B cell (primary cell): Measurements from ENCODE around the gene ADAMTS2. TPM values are rescaled to one million over a fixed set of nuclear protein-coding genes. Genes with fewer than 3 reads are reported as not detected.

ENCODE experiments used
- ATAC-seq: fragments of 200-7000 bp; cut with Tn5 transposase; one replicate; pipeline ENCODE4 v1.10.0; 2021; ENCODE audit warnings: low read depth, mild to moderate bottlenecking, moderate number of reproducible peaks, moderate library complexity
- CTCF ChIA-PET: fragments of 350-600 bp; sonication (Branson Sonifier 250); formaldehyde crosslinking; loops from one replicate; lab custom pipeline; 2021; ENCODE audit warnings: antibody characterized with exemption, inconsistent platforms; lab: Charles Lee
- POLR2A ChIA-PET: fragments of 350-600 bp; sonication (Branson Sonifier 250); formaldehyde crosslinking; loops from one replicate; lab custom pipeline; 2021; ENCODE audit warnings: antibody characterized with exemption; lab: Charles Lee
- DNase-seq: peaks from one replicate; pipeline ENCODE4 v3.0.0; 2013
- H2AFZ ChIP-seq: 2 replicates; pipeline ENCODE4 v1.6.1; 2012; ENCODE audit warnings: mild to moderate bottlenecking, low read depth, low read length; ENCODE audit not compliant: insufficient read depth, poor library complexity, severe bottlenecking
- H3K27ac ChIP-seq, 2 donors: 1 replicate in 1 of 2; 2 replicates in 1 of 2; pipeline ENCODE4 v1.5.1; 2012 to 2013; ENCODE audit warnings: low read length in 2 of 2, mild to moderate bottlenecking in 2 of 2, moderate library complexity in 1 of 2
- H3K27me3 ChIP-seq, 4 experiments: fragments of 200-600 bp in 1 of 4; sonication (generic) in 1 of 4; replicated peaks in 1 of 4; 1 replicate in 2 of 4; 2 replicates in 2 of 4; pipeline versions ENCODE4 v1.6.1 to v1.7.0; 2013 to 2016; ENCODE audit warnings: low read length in 3 of 4, mild to moderate bottlenecking in 2 of 4, mixed read lengths in 1 of 4, moderate library complexity in 1 of 4; ENCODE audit not compliant: insufficient read depth in 4 of 4, control insufficient read depth in 3 of 4; ENCODE audit errors: control extremely low read depth in 1 of 4
- H3K36me3 ChIP-seq, 2 experiments: replicated peaks in 1 of 2; 1 replicate in 1 of 2; 2 replicates in 1 of 2; pipeline versions ENCODE4 v1.6.1 to v1.7.1; 2013; ENCODE audit warnings: low read length in 1 of 2; ENCODE audit not compliant: insufficient read depth in 2 of 2, control insufficient read depth in 1 of 2; ENCODE audit errors: control extremely low read depth in 1 of 2, extremely low read depth in 1 of 2
- H3K4me1 ChIP-seq, 2 donors: fragments of 200-600 bp in 1 of 2; sonication (generic) in 1 of 2; 1 replicate in 1 of 2; 2 replicates in 1 of 2; pipeline versions ENCODE4 v1.5.1 to v1.6.1; 2013 to 2017; ENCODE audit warnings: low read length in 2 of 2; ENCODE audit not compliant: control insufficient read depth in 2 of 2, insufficient read depth in 2 of 2
- H3K4me2 ChIP-seq: replicated peaks from 2 replicates; pipeline ENCODE3; 2012; ENCODE audit warnings: mild to moderate bottlenecking, low read depth, low read length; ENCODE audit not compliant: poor library complexity, severe bottlenecking
- H3K4me3 ChIP-seq, 5 experiments: fragments of 200-600 bp in 1 of 5; sonication (generic) in 1 of 5; 1 replicate in 3 of 5; 2 replicates in 2 of 5; pipeline versions ENCODE4 v1.5.1 to v1.7.0; 2011 to 2016; ENCODE audit warnings: low read length in 4 of 5, mild to moderate bottlenecking in 4 of 5, low read depth in 2 of 5, control low read depth in 1 of 5, moderate library complexity in 1 of 5; ENCODE audit not compliant: insufficient read depth in 1 of 5; ENCODE audit errors: control extremely low read depth in 1 of 5, extremely low read depth in 1 of 5
- H3K79me2 ChIP-seq: fragments of 200-600 bp; sonication (generic); one replicate; pipeline ENCODE4 v1.6.0; 2016; ENCODE audit warnings: low read length; ENCODE audit not compliant: control insufficient read depth, insufficient read depth
- H3K9ac ChIP-seq: fragments of 200-600 bp; sonication (generic); 2 replicates; pipeline ENCODE4 v1.6.1; 2017; ENCODE audit warnings: mild to moderate bottlenecking, low read length, moderate library complexity
- H3K9me3 ChIP-seq, 3 donors: one replicate each; pipeline versions ENCODE4 v1.6.1 to v1.7.1; 2013; ENCODE audit warnings: low read length in 2 of 3; ENCODE audit not compliant: control insufficient read depth in 2 of 3, insufficient read depth in 1 of 3; ENCODE audit errors: control extremely low read depth in 1 of 3
- H4K20me1 ChIP-seq: 2 replicates; pipeline ENCODE4 v1.6.0; 2012; ENCODE audit warnings: mild to moderate bottlenecking, low read length; ENCODE audit not compliant: insufficient read depth, control insufficient read depth, poor library complexity, severe bottlenecking
- H3K27ac Mint-ChIP-seq: one replicate; pipeline ENCODE4 v1.8.0; 2021; ENCODE audit warnings: mixed read lengths
- H3K27me3 Mint-ChIP-seq: one replicate; pipeline ENCODE4 v1.8.0; 2021; ENCODE audit warnings: mixed read lengths
- H3K4me1 Mint-ChIP-seq: one replicate; pipeline ENCODE4 v1.8.0; 2021; ENCODE audit warnings: mixed read lengths
- H3K4me3 Mint-ChIP-seq: one replicate; pipeline ENCODE4 v1.8.0; 2021; ENCODE audit warnings: mixed read lengths
- H3K9me3 Mint-ChIP-seq: one replicate; pipeline ENCODE4 v1.8.0; 2022; ENCODE audit warnings: mixed read lengths; ENCODE audit not compliant: insufficient read depth
- EZH2 ChIP-seq: IDR thresholded peaks from 2 replicates; pipeline ENCODE4 v1.6.1; 2012; ENCODE audit warnings: borderline replicate concordance, low read depth, mild to moderate bottlenecking, moderate library complexity, low read length; ENCODE audit not compliant: insufficient read depth, poor library complexity, severe bottlenecking
- WGBS: methylation state at CpG from one replicate; pipeline ENCODE4 v1.1.5; 2013; ENCODE audit warnings: missing lambda C conversion rate; ENCODE audit not compliant: insufficient coverage; 5-methylcytosine and 5-hydroxymethylcytosine counted together
- intact Hi-C: fragments of 100-400 bp; cut with micrococcal nuclease; formaldehyde crosslinking; loops from one replicate; pipeline ENCODE4 v1.10.0; 2022
- polyA plus RNA-seq: library from polyadenylated mRNA; depleted of rRNA; stranded (reverse); fragments of >200 nt; gene quantifications from 2 replicates; pipeline ENCODE4 v1.2.3, GENCODE V29; 2012
- total RNA-seq, 2 donors: library from RNA; stranded (reverse); fragments of 120-200 nt in 1 of 2; gene quantifications; 1 replicate in 1 of 2; 2 replicates in 1 of 2; pipeline versions ENCODE4 v1.2.3 to v1.2.4, GENCODE V29; 2013 to 2022
- TF ChIP-seq, protein P1 (sequence below): fragments of 200-600 bp; IDR thresholded peaks from one replicate; pipeline ENCODE4 v1.8.0; 2022; ENCODE audit warnings: antibody characterized with exemption, mild to moderate bottlenecking

The ADAMTS2 gene
- total and polyA plus RNA-seq, 2 donors (not counting 1 experiment from before 2014, with no cell fraction given) = not detected

DNA sequence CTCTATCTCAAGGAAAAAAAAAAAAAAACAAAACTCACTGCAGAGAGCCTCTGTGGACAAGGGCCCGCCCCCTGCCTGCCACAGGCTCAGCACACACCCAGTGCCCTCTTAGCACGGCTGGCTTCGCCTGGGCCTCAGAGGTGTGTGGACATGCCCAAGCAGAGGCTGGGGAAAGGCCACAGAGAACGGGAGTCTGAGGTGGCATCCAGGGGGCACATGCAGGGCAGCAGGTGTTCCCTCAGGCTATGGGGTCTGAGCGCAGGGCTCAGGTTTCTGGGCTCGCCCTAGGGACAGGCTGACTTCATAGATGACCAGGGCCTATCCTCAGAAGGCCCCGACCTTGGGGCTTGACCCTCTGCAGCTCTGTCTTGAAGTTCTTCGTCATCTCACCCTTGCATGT, 146.4 kb downstream of the ADAMTS2 start:
- ATAC-seq = no peak
- H3K9me3 ChIP-seq = no peaks in the 10 kb centered on the region
- ChIA-PET POLR2A (no interaction called here), CTCF (no interaction called here)
- H3K79me2 ChIP-seq = no peaks in the 10 kb centered on the region
- no peaks in the 10 kb centered on the region for H3K27me3 ChIP-seq
- no peak overlapping the region for H3K4me3 ChIP-seq
- Mint-ChIP-seq H3K27me3 (no peaks in the 10 kb centered on the region), H3K27ac (no peak overlapping the region), H3K4me1 (no peaks in the 10 kb centered on the region), H3K4me3 (no peak overlapping the region), H3K9me3 (no peaks in the 10 kb centered on the region)
- H3K27ac ChIP-seq = no peak overlapping the region
- intact Hi-C loops = no loop called here
- TF ChIP-seq, protein P1, sequence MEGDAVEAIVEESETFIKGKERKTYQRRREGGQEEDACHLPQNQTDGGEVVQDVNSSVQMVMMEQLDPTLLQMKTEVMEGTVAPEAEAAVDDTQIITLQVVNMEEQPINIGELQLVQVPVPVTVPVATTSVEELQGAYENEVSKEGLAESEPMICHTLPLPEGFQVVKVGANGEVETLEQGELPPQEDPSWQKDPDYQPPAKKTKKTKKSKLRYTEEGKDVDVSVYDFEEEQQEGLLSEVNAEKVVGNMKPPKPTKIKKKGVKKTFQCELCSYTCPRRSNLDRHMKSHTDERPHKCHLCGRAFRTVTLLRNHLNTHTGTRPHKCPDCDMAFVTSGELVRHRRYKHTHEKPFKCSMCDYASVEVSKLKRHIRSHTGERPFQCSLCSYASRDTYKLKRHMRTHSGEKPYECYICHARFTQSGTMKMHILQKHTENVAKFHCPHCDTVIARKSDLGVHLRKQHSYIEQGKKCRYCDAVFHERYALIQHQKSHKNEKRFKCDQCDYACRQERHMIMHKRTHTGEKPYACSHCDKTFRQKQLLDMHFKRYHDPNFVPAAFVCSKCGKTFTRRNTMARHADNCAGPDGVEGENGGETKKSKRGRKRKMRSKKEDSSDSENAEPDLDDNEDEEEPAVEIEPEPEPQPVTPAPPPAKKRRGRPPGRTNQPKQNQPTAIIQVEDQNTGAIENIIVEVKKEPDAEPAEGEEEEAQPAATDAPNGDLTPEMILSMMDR = no peak
- no peak for TF ChIP-seq EZH2
- WGBS = 84% methylated on average over 8 of the region's 8 CpGs
- no peak for DNase-seq
- H3K4me2 ChIP-seq = no peak overlapping the region
- H2AFZ ChIP-seq = no peak overlapping the region
- no peaks in the 10 kb centered on the region for H3K4me1 ChIP-seq
- H3K9ac ChIP-seq = no peak overlapping the region
- no peaks in the 10 kb centered on the region for H3K36me3 ChIP-seq
- H4K20me1 ChIP-seq = no peaks in the 10 kb centered on the region

DNA sequence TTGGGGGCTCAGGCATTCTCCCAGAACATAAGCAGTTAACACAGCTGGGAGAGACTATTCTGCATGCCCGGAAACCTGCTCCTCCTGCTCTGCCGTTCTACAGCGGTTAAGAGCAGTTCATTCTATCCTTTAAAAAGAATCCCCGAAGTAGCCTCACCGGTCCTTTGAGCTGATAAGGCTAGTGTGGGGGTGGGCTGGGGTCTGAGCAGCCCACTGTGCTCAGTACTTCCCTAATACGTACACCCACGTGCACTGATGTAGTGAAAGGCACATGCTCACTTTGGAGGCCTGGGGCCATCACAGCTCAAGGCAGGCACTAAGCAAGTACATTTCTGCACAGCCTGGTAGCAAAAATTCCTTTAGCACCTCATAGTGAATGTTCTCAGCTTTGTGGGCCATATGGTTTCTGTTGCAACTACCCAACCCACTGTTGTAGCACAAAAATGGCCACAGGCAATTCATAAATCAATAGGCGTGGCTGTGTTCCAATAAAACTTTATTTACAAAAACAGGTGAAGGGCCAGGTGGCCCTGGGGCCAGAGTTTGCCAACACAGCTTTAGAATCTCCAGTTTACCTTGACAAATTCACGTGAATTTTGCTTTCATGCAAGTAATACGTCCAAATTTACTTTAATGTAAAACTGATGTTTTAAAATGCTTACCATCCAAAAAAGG, 148.7 kb downstream of the ADAMTS2 start:
- ChIA-PET POLR2A (no interaction called here), CTCF (no interaction called here)
- no peak overlapping the region for H3K27ac ChIP-seq
- H3K79me2 ChIP-seq = no peaks in the 10 kb centered on the region
- Mint-ChIP-seq H3K9me3 (no peaks in the 10 kb centered on the region), H3K4me3 (no peak overlapping the region), H3K27me3 (no peaks in the 10 kb centered on the region), H3K27ac (no peak overlapping the region), H3K4me1 (no peaks in the 10 kb centered on the region)
- WGBS = 96% methylated on average over 6 of the region's 10 CpGs
- no peaks in the 10 kb centered on the region for H3K9me3 ChIP-seq
- no peak overlapping the region for H3K4me3 ChIP-seq
- H4K20me1 ChIP-seq = no peaks in the 10 kb centered on the region
- intact Hi-C loops = no loop called here
- no peak overlapping the region for H3K4me2 ChIP-seq
- no peak overlapping the region for H2AFZ ChIP-seq
- DNase-seq = no peak
- H3K4me1 ChIP-seq = no peaks in the 10 kb centered on the region
- no peaks in the 10 kb centered on the region for H3K27me3 ChIP-seq
- H3K36me3 ChIP-seq = no peaks in the 10 kb centered on the region
- ATAC-seq = no peak
- TF ChIP-seq EZH2 = no peak
- TF ChIP-seq, protein P1 = no peak
- H3K9ac ChIP-seq = no peak overlapping the region
